Occipital lobe (tissue), 2 donors: ENCODE data around the gene LRRC8B. TPM values are rescaled to one million over a fixed set of nuclear protein-coding genes. Genes with fewer than 3 reads are reported as not detected.
"Not testable (repeated sequence)": the region's sequence is repeated elsewhere in the genome, so short reads cannot be mapped to it uniquely, and the experiment has no call there.

Experiments used
- DNase-seq: peaks from one replicate; lab custom pipeline; 2025; lab: John Stamatoyannopoulos, UW
- total RNA-seq: library from RNA; depleted of rRNA; stranded (reverse); fragments of >200 nt; gene quantifications from one replicate; pipeline ENCODE4 v1.2.3, GENCODE V29; 2014

LRRC8B gene
- total RNA-seq, 1 donor from 2014 or later = 32.8 TPM

DNA sequence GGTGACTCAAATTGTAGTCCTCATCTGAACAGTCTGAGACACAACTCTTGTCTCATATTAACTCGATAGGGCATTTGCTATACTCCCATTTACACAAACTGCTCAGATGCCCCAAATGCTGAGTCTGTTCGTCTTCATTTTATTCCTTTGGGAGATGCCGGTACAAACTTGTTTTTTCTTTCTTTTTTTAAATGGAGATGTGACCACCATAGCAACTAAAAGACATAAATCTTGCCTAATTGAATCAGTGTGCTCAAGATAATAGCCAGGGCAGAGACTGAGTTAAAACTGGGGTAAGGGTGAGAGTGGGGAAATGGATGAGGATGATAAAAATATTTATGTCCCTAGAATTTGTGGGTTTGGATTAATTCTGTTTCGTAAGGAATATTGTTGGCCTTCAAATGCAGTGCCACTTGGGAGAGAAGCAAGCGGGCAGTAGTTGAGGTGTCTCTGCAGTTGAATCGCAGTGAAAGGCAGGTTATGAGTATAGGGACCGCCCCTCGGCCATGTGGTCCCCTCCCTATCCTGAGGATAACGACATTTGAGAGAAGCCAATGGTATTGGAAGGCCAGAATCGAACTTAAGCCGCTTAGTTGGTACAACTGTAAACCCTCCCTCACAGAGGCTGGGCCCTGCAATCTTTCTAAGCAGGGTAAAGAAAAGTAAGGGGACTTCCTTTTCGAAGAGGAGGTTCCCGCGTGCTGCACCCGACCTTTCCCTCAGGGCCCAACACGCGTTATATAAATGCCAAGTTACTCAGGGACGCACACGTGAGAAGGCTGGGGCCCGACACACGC, 859 bp upstream of the LRRC8B start:
- no peak for DNase-seq

DNA sequence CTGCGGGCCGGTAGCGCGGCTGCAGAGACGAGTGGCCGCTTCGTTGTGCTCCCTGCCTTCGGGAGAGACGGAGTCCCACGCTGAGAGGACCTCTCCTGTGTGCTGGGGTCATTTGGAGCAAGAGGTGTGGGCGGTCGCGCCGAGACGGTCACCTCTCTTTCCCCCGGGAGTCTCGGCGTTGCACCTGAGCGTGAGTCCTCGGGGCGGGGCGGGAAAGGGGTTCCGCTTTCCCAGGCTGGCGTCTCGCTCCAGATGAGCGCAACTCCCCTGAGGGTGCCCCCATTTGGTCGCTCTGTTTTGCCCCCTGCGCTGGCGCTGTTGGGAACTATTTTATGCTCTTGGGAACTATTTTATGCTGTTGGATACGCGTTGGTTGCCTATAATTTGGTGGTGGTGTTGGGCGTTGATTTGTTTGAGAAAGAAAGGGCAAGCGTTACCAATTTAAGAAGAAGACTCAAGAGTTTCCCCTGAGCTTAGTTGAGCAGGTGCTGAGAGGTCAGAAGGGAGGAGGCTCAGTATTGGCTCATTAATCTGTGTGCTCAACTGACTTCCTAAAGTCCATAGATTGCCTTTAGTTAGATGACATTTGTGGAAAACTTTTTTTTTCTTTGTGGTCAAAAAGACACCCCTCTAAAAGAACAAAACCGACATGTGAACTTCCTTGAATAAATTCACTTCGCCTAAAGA, 683 bp downstream of the LRRC8B start:
- DNase-seq = peak; percentile 30

DNA sequence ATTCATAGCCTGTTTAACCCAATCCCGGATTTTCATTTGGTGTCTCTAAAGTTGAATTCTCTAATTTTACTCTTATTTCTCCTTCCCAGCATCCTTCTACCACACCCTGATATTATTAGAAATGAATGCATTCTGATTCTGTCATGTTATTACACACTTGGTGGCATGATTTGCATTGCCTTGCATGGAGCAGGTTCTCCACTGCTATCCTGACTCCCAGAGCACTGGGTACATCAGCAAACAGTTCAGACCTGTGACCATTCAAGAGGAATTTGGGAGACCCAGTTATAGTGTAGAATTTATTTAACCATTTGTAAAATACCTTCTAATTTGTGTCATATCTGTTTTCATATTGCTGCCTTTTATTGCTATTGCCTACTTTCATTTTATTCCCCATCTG, 2.6 kb downstream of the LRRC8B start:
- DNase-seq = no peak

- no peak for DNase-seq
These were observed 3.2 kb downstream of the LRRC8B start for GRCh38 chr1:89527750-89528381.

DNA sequence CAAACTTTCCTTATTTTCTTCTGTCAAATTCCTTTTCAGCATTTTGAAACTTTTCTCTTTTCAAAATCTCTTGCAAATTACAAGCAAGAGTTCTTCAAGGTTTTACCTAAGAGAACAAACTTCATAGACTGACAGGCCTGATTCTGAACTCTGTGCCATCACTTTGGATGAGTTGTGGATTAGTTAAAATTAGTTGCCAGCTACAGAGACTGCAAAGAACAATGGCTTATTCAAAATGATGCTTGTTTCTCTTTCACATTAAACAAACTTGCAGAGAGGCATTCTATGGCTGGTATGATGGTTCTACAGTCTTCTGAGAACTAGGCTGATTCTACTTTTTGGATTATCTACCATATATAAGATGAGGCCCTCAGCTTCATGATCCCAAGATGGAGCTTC, 3.8 kb downstream of the LRRC8B start:
- DNase-seq = no peak

- no peak for DNase-seq
These were observed 4.6 kb downstream of the LRRC8B start for GRCh38 chr1:89529196-89529595.

GRCh38 chr1:89530444-89531089, 5.9 kb downstream of the LRRC8B start:
- no peak for DNase-seq

- no peak for DNase-seq
These were observed 7.0 kb downstream of the LRRC8B start for GRCh38 chr1:89531480-89532139.

DNA sequence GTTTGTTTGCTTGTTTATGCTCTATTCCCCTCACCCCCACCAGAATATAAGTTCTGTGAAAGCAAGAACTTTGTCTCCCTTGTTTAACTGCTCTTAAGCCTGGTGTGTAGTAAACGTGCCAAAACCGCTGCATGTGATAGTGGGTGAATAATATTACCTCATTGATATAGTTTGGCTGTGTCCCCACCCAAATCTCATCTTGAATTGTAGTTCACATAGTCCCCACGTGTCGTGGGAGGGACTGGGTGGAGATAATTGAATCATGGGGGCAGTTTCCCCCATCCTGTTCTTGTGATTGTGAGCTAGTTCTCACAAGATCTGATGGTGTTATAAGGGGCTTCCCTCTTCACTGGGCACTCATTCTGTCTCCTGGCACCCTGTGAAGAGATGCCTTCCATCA, 7.6 kb downstream of the LRRC8B start:
- no peak for DNase-seq

- DNase-seq = no peak
These were observed 8.2 kb downstream of the LRRC8B start for GRCh38 chr1:89532866-89533265.

DNA sequence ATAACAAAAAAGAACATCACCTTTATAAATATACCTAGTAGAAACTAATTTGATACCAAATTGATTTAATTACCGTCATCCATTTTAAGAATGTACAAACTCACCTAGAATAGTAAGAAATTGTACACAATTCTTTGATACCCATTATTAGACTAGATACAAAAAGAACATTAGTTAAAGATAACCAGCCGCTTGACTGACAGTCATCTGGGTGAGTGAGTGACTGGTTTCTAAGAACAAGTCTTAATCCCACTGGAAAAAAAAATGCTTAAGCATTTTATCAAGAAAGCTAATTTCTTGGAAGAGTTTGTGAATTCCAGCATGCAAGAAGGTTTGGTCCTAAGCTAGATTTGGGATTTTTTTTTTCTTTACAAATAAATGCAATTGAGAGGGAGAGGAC, 10.9 kb downstream of the LRRC8B start:
- DNase-seq = no peak

DNA sequence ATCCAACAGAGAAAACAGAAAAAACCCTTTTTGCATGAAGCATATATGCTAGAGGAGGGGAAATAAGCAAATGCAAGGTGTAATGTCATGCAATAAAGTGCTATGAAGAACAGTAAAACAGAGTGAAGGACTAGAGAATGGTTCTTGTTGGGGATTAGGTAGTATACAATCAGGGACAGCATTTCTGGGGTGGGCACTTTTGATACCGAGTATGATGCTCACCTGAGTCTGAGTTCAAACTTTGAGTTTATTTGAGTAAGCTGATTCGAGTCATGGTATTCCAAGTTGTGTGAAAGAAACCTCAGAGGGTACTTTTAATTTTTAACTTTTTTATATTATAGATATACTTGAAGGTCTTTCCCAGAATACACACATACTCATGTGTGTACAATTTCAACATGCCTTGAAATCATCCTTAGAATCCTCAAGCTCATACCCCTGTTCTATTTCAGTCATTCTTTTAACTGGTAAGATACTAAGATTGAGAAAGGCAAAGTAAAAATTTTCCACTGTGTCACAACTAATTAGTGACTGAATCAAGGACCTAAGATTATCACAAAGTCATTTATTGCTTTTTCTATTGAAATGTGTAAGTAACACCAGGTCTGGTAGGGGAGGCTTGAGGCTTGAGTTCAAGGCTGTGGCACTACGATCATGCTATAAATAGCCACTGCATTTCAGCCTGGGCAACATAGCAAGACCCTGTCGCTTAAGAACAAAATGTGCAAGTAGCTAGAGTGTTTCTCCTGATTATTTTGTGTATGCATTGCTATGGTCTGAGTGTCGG, 12.1 kb downstream of the LRRC8B start:
- DNase-seq = no peak

- no peak for DNase-seq
These were observed 13.7 kb downstream of the LRRC8B start for GRCh38 chr1:89538361-89538760.

GRCh38 chr1:89539128-89539527, 14.5 kb downstream of the LRRC8B start:
- DNase-seq = no peak

GRCh38 chr1:89540406-89540970, 15.9 kb downstream of the LRRC8B start:
- no peak for DNase-seq

GRCh38 chr1:89542345-89542744, 17.7 kb downstream of the LRRC8B start:
- no peak for DNase-seq

DNA sequence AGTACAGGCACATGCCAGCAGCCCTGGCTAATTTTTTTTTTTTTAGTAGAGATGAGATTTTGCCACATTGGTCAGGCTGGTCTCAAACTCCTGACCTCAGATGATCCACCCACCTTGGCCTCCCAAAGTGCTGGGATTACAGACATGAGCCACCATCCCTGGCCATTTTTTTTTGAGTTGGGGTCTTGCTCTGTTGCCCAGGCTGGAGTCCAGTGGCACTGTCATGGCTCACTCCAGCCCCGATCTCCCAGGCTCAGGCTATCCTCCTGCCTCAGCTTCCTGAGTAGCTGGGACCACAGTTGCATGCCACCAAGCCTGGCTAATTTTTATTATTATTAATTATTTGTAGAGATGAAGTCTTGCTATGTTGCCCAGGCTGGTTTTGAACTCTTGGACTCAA, 19.0 kb downstream of the LRRC8B start:
- DNase-seq = not testable (repeated sequence)

DNA sequence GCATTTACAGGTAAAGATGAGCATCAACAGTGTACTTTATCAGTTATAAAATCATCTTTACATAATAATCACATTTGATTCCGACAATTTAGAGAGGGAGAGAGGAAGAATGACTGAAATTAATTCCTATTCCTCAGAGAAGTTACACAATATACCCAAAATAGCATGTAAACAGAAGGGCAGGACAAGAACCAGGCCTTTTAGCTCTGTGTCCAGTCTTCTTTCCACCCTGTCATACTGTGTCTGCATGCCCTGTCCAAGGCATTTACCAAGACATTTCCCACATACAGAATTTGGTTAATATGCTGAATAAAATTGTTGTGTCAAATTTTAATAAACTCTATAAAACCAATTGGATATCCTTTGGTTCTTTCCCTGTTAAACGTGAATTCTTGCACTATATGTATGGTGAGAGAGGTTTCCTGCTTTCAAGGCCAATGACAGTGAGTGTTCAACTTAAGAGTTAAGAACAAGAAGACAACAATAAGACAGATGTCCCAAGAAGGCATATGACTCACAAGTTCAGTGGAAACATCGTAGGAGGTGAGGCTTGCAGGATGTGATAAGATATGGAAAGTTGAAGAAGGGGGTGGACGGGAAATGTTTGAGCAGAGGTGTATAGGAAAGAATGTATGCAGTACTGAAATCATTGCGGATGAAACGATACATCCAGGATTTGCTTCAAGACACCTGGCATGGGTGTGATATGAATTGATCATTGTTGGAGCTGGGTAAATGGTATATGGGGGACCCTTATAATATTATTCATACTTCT, 20.8 kb downstream of the LRRC8B start:
- DNase-seq = no peak

GRCh38 chr1:89546082-89546889, 21.7 kb downstream of the LRRC8B start:
- peak; percentile 22 for DNase-seq
